ENCODE results near the gene SCAI.
"Not testable (repeated sequence)": the region's sequence is repeated elsewhere in the genome, so short reads cannot be mapped to it uniquely, and the experiment has no call there.

The SCAI gene

GRCh38 chr9:124983698-124984097 lies 159.6 kb downstream of the SCAI start:
- Histone ChIP-seq H3K9ac (ENCODE audit: low read length) (no peak overlapping the region), H3K4me3 (ENCODE audit: low read length) (no peak overlapping the region), H3K4me1 (ENCODE audit: control insufficient read depth, low read depth, low read length) (no peaks in the 10 kb centered on the region), H3K27me3 (ENCODE audit: control insufficient read depth, insufficient read depth, low read length) (no peaks in the 10 kb centered on the region), H3K36me3 (ENCODE audit: control insufficient read depth, low read depth, low read length) (peaks cover 3% of the 10 kb centered on the region), H3K27ac (ENCODE audit: low read length) (no peak overlapping the region), H3K9me3 (ENCODE audit: control insufficient read depth, low read depth, low read length) (no peaks in the 10 kb centered on the region)

DNA sequence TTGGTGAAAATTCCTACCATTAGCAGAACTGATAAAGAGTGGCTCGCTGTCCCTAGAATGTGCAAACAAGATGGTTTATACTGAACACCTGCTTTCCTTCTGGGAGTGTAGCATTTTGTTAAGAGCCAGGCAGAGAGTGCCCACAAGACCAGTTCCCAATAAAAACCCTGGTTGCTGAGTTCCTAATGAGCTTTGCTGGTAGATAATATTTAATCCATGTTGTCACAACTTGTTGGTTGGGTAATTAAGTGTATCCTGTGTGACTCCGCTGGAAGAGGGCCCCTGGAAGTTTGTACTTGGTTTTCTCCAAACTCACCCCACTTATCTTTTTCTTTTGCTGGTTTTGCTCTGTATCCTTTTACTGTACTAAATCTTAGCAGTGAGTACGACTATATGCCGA lies 162.9 kb downstream of the SCAI start:
- Histone ChIP-seq H3K9ac (ENCODE audit: low read length) (no peak overlapping the region), H3K9me3 (ENCODE audit: control insufficient read depth, low read depth, low read length) (no peaks in the 10 kb centered on the region), H3K27ac (ENCODE audit: low read length) (no peak overlapping the region), H3K4me3 (ENCODE audit: low read length) (no peak overlapping the region), H3K4me1 (ENCODE audit: control insufficient read depth, low read depth, low read length) (peaks cover 2% of the 10 kb centered on the region), H3K27me3 (ENCODE audit: control insufficient read depth, insufficient read depth, low read length) (no peaks in the 10 kb centered on the region), H3K36me3 (ENCODE audit: control insufficient read depth, low read depth, low read length) (peaks cover 3% of the 10 kb centered on the region)

- H3K9ac ChIP-seq (ENCODE audit: low read length), result no peak overlapping the region
- H3K36me3 ChIP-seq (ENCODE audit: control insufficient read depth, low read depth, low read length), result peaks cover 15% of the 10 kb centered on the region
- H3K9me3 ChIP-seq (ENCODE audit: control insufficient read depth, low read depth, low read length), result no peaks in the 10 kb centered on the region
- no peaks in the 10 kb centered on the region for H3K27me3 ChIP-seq (ENCODE audit: control insufficient read depth, insufficient read depth, low read length)
- H3K4me1 ChIP-seq (ENCODE audit: control insufficient read depth, low read depth, low read length), result peaks cover 10% of the 10 kb centered on the region
- no peak overlapping the region for H3K4me3 ChIP-seq (ENCODE audit: low read length)
- peak overlapping the region; percentile 52 for H3K27ac ChIP-seq (ENCODE audit: low read length)
Measured at GRCh38 chr9:124975131-124975530, 168.2 kb downstream of the SCAI start.

DNA sequence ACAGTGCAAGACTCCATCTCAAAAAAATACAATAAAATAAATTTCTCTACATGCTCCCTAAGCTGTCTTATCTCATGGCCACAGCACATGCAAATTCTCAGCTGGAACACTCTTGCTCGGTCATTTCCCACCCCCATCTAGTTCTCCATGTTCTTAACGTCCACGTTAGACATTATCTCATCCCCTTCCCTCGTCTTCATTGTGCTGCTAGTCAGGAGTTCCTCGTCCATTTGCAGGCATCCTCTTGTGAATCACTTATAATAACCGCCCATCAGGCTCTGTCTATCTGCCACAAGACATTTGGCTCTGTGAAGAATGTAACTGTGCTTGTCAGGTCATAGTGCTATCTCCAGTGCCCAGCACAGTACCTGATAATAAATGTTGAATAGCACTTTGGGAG lies 169.5 kb downstream of the SCAI start:
- Histone ChIP-seq H3K9ac (ENCODE audit: low read length) (no peak overlapping the region), H3K36me3 (ENCODE audit: control insufficient read depth, low read depth, low read length) (peaks cover 17% of the 10 kb centered on the region), H3K27ac (ENCODE audit: low read length) (no peak overlapping the region)

GRCh38 chr9:124972241-124972770 lies 171.0 kb downstream of the SCAI start:
- no peak overlapping the region for H3K27ac ChIP-seq (ENCODE audit: low read length)
- H3K9me3 ChIP-seq (ENCODE audit: control insufficient read depth, low read depth, low read length), result no peaks in the 10 kb centered on the region
- no peak overlapping the region for H3K4me3 ChIP-seq (ENCODE audit: low read length)
- no peak overlapping the region for H3K9ac ChIP-seq (ENCODE audit: low read length)
- H3K4me1 ChIP-seq (ENCODE audit: control insufficient read depth, low read depth, low read length), result peaks cover 10% of the 10 kb centered on the region
- H3K36me3 ChIP-seq (ENCODE audit: control insufficient read depth, low read depth, low read length), result peaks cover 21% of the 10 kb centered on the region
- H3K27me3 ChIP-seq (ENCODE audit: control insufficient read depth, insufficient read depth, low read length), result no peaks in the 10 kb centered on the region

More for the DNA sequence above, 169.5 kb downstream of the SCAI start:
- H3K4me1 ChIP-seq (ENCODE audit: control insufficient read depth, low read depth, low read length), result peaks cover 10% of the 10 kb centered on the region
- H3K27me3 ChIP-seq (ENCODE audit: control insufficient read depth, insufficient read depth, low read length), result no peaks in the 10 kb centered on the region
- no peaks in the 10 kb centered on the region for H3K9me3 ChIP-seq (ENCODE audit: control insufficient read depth, low read depth, low read length)
- no peak overlapping the region for H3K4me3 ChIP-seq (ENCODE audit: low read length)

DNA sequence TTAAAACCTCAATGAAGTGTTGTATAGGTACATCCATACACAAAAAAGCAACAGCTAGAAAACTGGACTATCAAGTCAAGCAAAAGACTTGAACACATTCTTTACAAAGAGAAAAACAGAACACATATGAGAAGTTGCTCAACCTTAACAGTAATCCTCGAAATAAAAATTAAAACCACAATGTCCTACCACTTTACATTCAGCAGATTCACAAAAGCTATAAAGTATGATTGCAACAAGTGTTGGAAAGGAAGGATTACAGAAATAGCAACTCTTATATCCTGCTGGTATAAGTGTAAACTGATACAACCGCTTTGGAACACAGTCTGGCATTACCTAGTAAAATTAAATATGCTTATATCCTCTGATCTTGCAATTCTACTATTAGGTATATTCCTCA lies 173.9 kb downstream of the SCAI start:
- no peaks in the 10 kb centered on the region for H3K9me3 ChIP-seq (ENCODE audit: control insufficient read depth, low read depth, low read length)
- no peak overlapping the region for H3K9ac ChIP-seq (ENCODE audit: low read length)
- no peaks in the 10 kb centered on the region for H3K27me3 ChIP-seq (ENCODE audit: control insufficient read depth, insufficient read depth, low read length)
- H3K36me3 ChIP-seq (ENCODE audit: control insufficient read depth, low read depth, low read length), result peaks cover 12% of the 10 kb centered on the region
- H3K27ac ChIP-seq (ENCODE audit: low read length), result no peak overlapping the region
- H3K4me3 ChIP-seq (ENCODE audit: low read length), result no peak overlapping the region
- H3K4me1 ChIP-seq (ENCODE audit: control insufficient read depth, low read depth, low read length), result no peaks in the 10 kb centered on the region

DNA sequence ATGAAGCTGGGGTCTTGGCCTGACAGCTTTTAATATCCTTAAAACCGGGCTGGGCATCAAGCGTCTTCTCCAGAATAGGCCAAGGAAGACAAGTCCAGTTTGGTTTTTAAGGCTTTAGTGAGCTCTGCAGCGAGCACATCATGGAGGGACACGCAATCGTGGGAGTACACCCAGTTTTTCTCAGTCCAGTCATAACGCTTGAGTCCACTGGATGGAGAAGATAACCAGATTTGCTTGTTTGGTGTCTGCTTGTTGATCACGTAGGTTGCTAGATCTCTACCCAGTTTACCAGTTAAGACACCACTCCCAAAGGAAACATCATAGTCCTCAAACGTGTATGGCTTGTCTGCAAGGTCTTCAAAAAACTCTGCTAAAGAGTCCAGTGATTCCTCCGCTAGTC lies 175.1 kb downstream of the SCAI start:
- no peak overlapping the region for H3K4me3 ChIP-seq (ENCODE audit: low read length)
- H3K4me1 ChIP-seq (ENCODE audit: control insufficient read depth, low read depth, low read length), result no peaks in the 10 kb centered on the region
- H3K36me3 ChIP-seq (ENCODE audit: control insufficient read depth, low read depth, low read length), result peaks cover 11% of the 10 kb centered on the region
- no peak overlapping the region for H3K9ac ChIP-seq (ENCODE audit: low read length)
- H3K27me3 ChIP-seq (ENCODE audit: control insufficient read depth, insufficient read depth, low read length), result no peaks in the 10 kb centered on the region
- H3K27ac ChIP-seq (ENCODE audit: low read length), result no peak overlapping the region
- no peaks in the 10 kb centered on the region for H3K9me3 ChIP-seq (ENCODE audit: control insufficient read depth, low read depth, low read length)

DNA sequence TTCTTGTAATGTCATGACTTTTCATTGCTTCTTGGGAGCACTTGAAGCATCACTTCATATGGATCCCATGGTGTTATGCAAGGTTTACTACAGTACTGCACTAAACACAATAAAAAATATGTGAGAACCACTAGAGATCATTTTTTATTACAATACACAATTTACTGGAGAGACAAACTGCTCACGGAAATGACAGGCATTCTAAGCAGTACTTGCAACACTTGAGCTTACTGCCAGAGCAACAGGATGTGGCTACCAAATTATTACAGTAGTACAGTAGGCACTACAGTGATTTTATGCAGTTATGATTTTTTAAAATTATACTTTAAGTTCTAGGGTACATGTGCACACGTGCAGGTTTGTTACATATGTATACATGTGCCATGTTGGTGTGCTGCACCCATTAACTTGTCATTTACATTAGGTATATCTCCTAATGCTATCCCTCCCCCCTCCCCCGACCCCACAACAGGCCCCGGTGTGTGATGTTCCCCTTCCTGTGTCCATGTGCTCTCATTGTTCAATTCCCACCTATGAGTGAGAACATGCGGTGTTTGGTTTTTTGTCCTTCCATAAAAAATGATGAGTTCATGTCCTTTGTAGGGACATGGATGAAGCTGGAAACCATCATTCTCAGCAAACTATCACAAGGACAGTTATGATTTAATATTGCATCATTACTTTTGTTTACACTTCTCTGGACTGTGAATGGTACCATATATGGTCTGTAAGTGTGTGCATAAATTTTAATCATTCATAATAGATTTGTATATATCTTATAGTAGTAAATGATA lies 177.4 kb downstream of the SCAI start:
- not testable (repeated sequence) for H3K27me3 ChIP-seq (ENCODE audit: control insufficient read depth, insufficient read depth, low read length); H3K4me3 ChIP-seq (ENCODE audit: low read length); H3K27ac ChIP-seq (ENCODE audit: low read length); H3K9me3 ChIP-seq (ENCODE audit: control insufficient read depth, low read depth, low read length); H3K4me1 ChIP-seq (ENCODE audit: control insufficient read depth, low read depth, low read length); H3K9ac ChIP-seq (ENCODE audit: low read length); H3K36me3 ChIP-seq (ENCODE audit: control insufficient read depth, low read depth, low read length)

DNA sequence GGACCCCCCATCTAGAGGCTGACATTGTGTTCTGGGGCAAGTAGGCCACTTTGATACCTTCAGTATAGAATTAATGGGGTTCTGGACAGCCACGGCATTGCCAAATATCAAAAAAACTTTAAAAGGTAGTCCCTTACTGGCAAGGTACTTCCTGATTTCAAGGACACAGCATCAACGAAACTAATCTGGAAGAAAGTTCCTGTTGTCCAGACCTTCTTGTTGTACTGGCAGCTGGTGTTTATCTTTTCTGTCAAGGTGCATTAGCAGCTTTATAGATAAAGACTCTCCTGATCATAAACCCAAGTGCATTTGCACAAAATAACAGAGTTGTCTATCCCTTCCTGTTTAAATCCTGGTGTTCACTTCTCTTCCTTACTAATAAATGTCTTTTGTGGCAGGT lies 178.7 kb downstream of the SCAI start:
- no peak overlapping the region for H3K27ac ChIP-seq (ENCODE audit: low read length)
- no peak overlapping the region for H3K4me3 ChIP-seq (ENCODE audit: low read length)
- peaks cover 4% of the 10 kb centered on the region for H3K36me3 ChIP-seq (ENCODE audit: control insufficient read depth, low read depth, low read length)
- no peaks in the 10 kb centered on the region for H3K27me3 ChIP-seq (ENCODE audit: control insufficient read depth, insufficient read depth, low read length)
- no peaks in the 10 kb centered on the region for H3K4me1 ChIP-seq (ENCODE audit: control insufficient read depth, low read depth, low read length)
- no peaks in the 10 kb centered on the region for H3K9me3 ChIP-seq (ENCODE audit: control insufficient read depth, low read depth, low read length)
- H3K9ac ChIP-seq (ENCODE audit: low read length), result no peak overlapping the region

GRCh38 chr9:124964056-124964455 lies 179.3 kb downstream of the SCAI start:
- H3K27ac ChIP-seq (ENCODE audit: low read length), result no peak overlapping the region
- H3K9me3 ChIP-seq (ENCODE audit: control insufficient read depth, low read depth, low read length), result no peaks in the 10 kb centered on the region
- H3K4me3 ChIP-seq (ENCODE audit: low read length), result no peak overlapping the region
- H3K4me1 ChIP-seq (ENCODE audit: control insufficient read depth, low read depth, low read length), result no peaks in the 10 kb centered on the region
- no peaks in the 10 kb centered on the region for H3K27me3 ChIP-seq (ENCODE audit: control insufficient read depth, insufficient read depth, low read length)
- H3K36me3 ChIP-seq (ENCODE audit: control insufficient read depth, low read depth, low read length), result peaks cover 4% of the 10 kb centered on the region
- no peak overlapping the region for H3K9ac ChIP-seq (ENCODE audit: low read length)

DNA sequence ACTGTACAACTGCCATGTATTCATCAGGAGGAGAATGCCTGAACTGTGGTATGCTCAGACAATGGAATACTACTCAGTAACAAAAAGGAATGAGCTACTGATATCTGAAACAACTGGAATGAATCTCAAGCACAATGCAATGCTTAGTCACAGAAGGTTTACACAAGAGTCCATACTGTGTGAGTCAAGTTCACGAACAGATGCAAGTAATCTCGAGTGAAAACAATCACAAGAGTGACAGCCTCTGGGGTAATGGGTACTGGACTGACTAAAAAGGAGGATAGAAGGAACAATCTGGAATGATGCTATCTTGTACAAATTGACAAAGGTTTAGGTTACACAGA lies 182.9 kb downstream of the SCAI start:
- H3K27ac ChIP-seq (ENCODE audit: low read length), result no peak overlapping the region
- H3K9ac ChIP-seq (ENCODE audit: low read length), result no peak overlapping the region
- H3K4me3 ChIP-seq (ENCODE audit: low read length), result no peak overlapping the region
- H3K9me3 ChIP-seq (ENCODE audit: control insufficient read depth, low read depth, low read length), result no peaks in the 10 kb centered on the region
- no peaks in the 10 kb centered on the region for H3K27me3 ChIP-seq (ENCODE audit: control insufficient read depth, insufficient read depth, low read length)
- H3K4me1 ChIP-seq (ENCODE audit: control insufficient read depth, low read depth, low read length), result no peaks in the 10 kb centered on the region
- H3K36me3 ChIP-seq (ENCODE audit: control insufficient read depth, low read depth, low read length), result no peaks in the 10 kb centered on the region

DNA sequence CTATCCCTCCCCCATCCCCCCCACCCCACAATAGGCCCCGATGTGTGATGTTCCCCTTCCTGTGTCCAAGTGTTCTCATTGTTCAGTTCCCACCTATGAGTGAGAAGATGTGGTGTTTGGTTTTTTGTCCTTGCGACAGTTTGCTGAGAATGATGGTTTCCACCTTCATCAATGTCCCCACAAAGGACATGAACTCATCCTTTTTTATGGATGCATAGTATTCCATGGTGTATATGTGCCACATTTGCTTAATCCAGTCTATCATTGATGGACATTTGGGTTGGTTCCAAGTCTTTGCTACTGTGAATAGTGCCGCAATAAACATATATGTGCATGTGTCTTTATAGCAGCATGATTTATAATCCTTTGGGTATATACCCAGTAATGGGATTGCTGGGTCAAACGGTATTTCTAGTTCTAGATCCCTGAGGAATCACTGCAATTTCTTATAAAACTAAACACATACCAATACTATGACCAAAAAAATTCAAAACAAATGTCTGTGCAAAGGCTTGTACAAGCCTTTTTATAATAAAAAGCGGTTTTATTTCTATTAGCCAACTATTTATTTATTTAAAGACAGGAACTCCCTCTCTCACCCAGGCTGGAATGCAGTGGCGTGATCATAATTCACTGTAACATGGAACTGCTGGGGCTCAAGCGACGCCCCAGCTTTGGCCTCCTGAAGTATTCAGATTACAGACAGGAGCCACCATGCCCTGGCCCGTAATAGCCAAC lies 183.5 kb downstream of the SCAI start:
- H3K9me3 ChIP-seq (ENCODE audit: control insufficient read depth, low read depth, low read length); H3K4me1 ChIP-seq (ENCODE audit: control insufficient read depth, low read depth, low read length); H3K27ac ChIP-seq (ENCODE audit: low read length); H3K4me3 ChIP-seq (ENCODE audit: low read length); H3K9ac ChIP-seq (ENCODE audit: low read length); H3K27me3 ChIP-seq (ENCODE audit: control insufficient read depth, insufficient read depth, low read length); H3K36me3 ChIP-seq (ENCODE audit: control insufficient read depth, low read depth, low read length): not testable (repeated sequence)

All from iPS-18a (cell line).